H1 (cell line): ENCODE results near the gene ANKRD17. TPM values are rescaled to one million over a fixed set of nuclear protein-coding genes. Genes with fewer than 3 reads are reported as not detected.

Experiments used
- CTCF ChIA-PET: fragments of 300-600 bp; sonication (Branson Sonifier 250); formaldehyde crosslinking; loops from one replicate; lab custom pipeline; 2021; ENCODE audit not compliant: partially characterized antibody; lab: Charles Lee
- POLR2A ChIA-PET: fragments of 300-600 bp; sonication (Branson Sonifier 250); formaldehyde crosslinking; loops from one replicate; lab custom pipeline; 2021; ENCODE audit warnings: inconsistent platforms; ENCODE audit not compliant: partially characterized antibody; lab: Charles Lee
- DNase-seq, 2 experiments: peaks; one replicate each; pipeline versions ENCODE4 v3.0.0 to v3.0.0-alpha.2; 2010 to 2022; ENCODE audit warnings: low spot score in 2 of 2, low read depth in 1 of 2, mixed read lengths in 1 of 2
- FAIRE-seq: peaks from 2 replicates; lab custom pipeline; 2011; peaks lifted over from hg19 to GRCh38; lab: Jason Lieb, UNC
- H2AFZ ChIP-seq: 2 replicates; pipeline ENCODE4 v1.8.1; 2012; ENCODE audit warnings: low read length, inconsistent platforms
- H2AK5ac ChIP-seq: 2 replicates; pipeline ENCODE4 v1.6.1; 2013; ENCODE audit warnings: low read depth, low read length
- H2BK120ac ChIP-seq: replicated peaks from 2 replicates; pipeline ENCODE3; 2013; ENCODE audit warnings: low read depth, low read length, inconsistent platforms
- H2BK12ac ChIP-seq: 2 replicates; pipeline ENCODE4 v1.6.1; 2013; ENCODE audit warnings: low read depth, low read length
- H2BK15ac ChIP-seq: 2 replicates; pipeline ENCODE4 v1.6.1; 2013; ENCODE audit warnings: low read length
- H2BK20ac ChIP-seq: 2 replicates; pipeline ENCODE4 v1.6.1; 2013; ENCODE audit warnings: low read length
- H2BK5ac ChIP-seq: 2 replicates; pipeline ENCODE4 v1.6.1; 2013; ENCODE audit warnings: low read depth, low read length
- H3K14ac ChIP-seq: 2 replicates; pipeline ENCODE4 v1.6.1; 2013; ENCODE audit warnings: inconsistent platforms; ENCODE audit not compliant: insufficient read length
- H3K18ac ChIP-seq: 2 replicates; pipeline ENCODE4 v1.6.1; 2013; ENCODE audit warnings: low read length; ENCODE audit errors: extremely low read depth
- H3K23ac ChIP-seq: 2 replicates; pipeline ENCODE4 v1.6.1; 2013; ENCODE audit warnings: inconsistent platforms; ENCODE audit not compliant: insufficient read length
- H3K23me2 ChIP-seq: 2 replicates; pipeline ENCODE4 v1.6.1; 2013; ENCODE audit warnings: low read depth, low read length
- H3K27ac ChIP-seq: 2 replicates; pipeline ENCODE4 v1.6.1; 2011; ENCODE audit warnings: low read depth, low read length, inconsistent platforms
- H3K27me3 ChIP-seq, 4 experiments: replicated peaks in 1 of 4; 1 replicate in 1 of 4; 2 replicates in 3 of 4; pipeline versions ENCODE4 v1.6.1 to v1.8.1; 2011 to 2013; ENCODE audit warnings: low read length in 3 of 4, mild to moderate bottlenecking in 3 of 4, inconsistent platforms in 2 of 4, mixed read lengths in 2 of 4, moderate library complexity in 1 of 4; ENCODE audit not compliant: control insufficient read depth in 3 of 4, insufficient read depth in 3 of 4; ENCODE audit errors: extremely low read depth in 1 of 4
- H3K36me3 ChIP-seq, 4 experiments: 2 replicates each; pipeline versions ENCODE4 v1.6.1 to v1.8.1; 2011 to 2013; ENCODE audit warnings: mild to moderate bottlenecking in 4 of 4, low read length in 3 of 4, moderate library complexity in 2 of 4, control low read depth in 1 of 4, inconsistent platforms in 1 of 4; ENCODE audit not compliant: insufficient read depth in 4 of 4, control insufficient read depth in 2 of 4
- H3K4ac ChIP-seq: replicated peaks from 2 replicates; pipeline ENCODE3; 2013; ENCODE audit warnings: low read length, low read depth, mixed read lengths, inconsistent platforms; ENCODE audit not compliant: insufficient read length
- H3K4me1 ChIP-seq, 4 experiments: replicated peaks in 1 of 4; 1 replicate in 1 of 4; 2 replicates in 3 of 4; pipeline versions ENCODE4 v1.6.1 to v1.8.1; 2011 to 2013; ENCODE audit warnings: low read length in 3 of 4, inconsistent platforms in 2 of 4, mixed read lengths in 1 of 4; ENCODE audit not compliant: insufficient read depth in 4 of 4, control insufficient read depth in 3 of 4
- H3K4me2 ChIP-seq, 2 experiments: 2 replicates each; pipeline versions ENCODE4 v1.6.1 to v1.8.1; 2011 to 2013; ENCODE audit warnings: low read depth in 2 of 2, low read length in 2 of 2, control low read depth in 1 of 2, inconsistent platforms in 1 of 2, mild to moderate bottlenecking in 1 of 2; ENCODE audit not compliant: insufficient read depth in 1 of 2
- H3K4me3 ChIP-seq, 4 experiments: fragments of 200-600, 300-600 bp in 1 of 4; sonication (generic), shearing (Covaris generic), sonication (Bioruptor Twin) in 1 of 4; 2 replicates each; pipeline versions ENCODE4 v1.5.1 to v1.8.1; 2011 to 2016; ENCODE audit warnings: low read length in 4 of 4, low read depth in 3 of 4, control low read depth in 2 of 4, inconsistent platforms in 2 of 4, mild to moderate bottlenecking in 2 of 4, mixed read lengths in 1 of 4, moderate library complexity in 1 of 4; ENCODE audit not compliant: insufficient read depth in 2 of 4; ENCODE audit errors: extremely low read depth in 1 of 4
- H3K56ac ChIP-seq: replicated peaks from 2 replicates; pipeline ENCODE3; 2013; ENCODE audit warnings: low read depth, mild to moderate bottlenecking, mixed read lengths, low read length, inconsistent platforms; ENCODE audit not compliant: insufficient read length
- H3K79me1 ChIP-seq: 2 replicates; pipeline ENCODE4 v1.6.1; 2013; ENCODE audit warnings: low read depth, low read length, control low read depth
- H3K79me2 ChIP-seq, 2 experiments: 2 replicates each; pipeline versions ENCODE4 v1.6.1 to v1.8.1; 2012 to 2013; ENCODE audit warnings: low read length in 2 of 2, mild to moderate bottlenecking in 2 of 2, inconsistent platforms in 1 of 2; ENCODE audit not compliant: insufficient read depth in 2 of 2, control insufficient read depth in 1 of 2
- H3K9ac ChIP-seq, 4 experiments: replicated peaks in 1 of 4; 1 replicate in 1 of 4; 2 replicates in 3 of 4; pipeline versions ENCODE4 v1.6.1 to v1.8.1; 2011 to 2013; ENCODE audit warnings: low read depth in 3 of 4, low read length in 3 of 4, control low read depth in 2 of 4, mild to moderate bottlenecking in 2 of 4, moderate library complexity in 2 of 4, inconsistent platforms in 1 of 4; ENCODE audit errors: extremely low read depth in 1 of 4
- H3K9me3 ChIP-seq, 2 experiments: 2 replicates each; pipeline versions ENCODE4 v1.6.1 to v1.8.1; 2012 to 2013; ENCODE audit warnings: mild to moderate bottlenecking in 2 of 2, moderate library complexity in 2 of 2, control low read depth in 1 of 2, inconsistent platforms in 1 of 2, low read depth in 1 of 2, low read length in 1 of 2, mixed read lengths in 1 of 2; ENCODE audit not compliant: insufficient read depth in 2 of 2
- H4K20me1 ChIP-seq, 2 experiments: replicated peaks in 1 of 2; 2 replicates each; pipeline versions ENCODE3 to v1.8.1; 2011 to 2013; ENCODE audit warnings: inconsistent platforms in 2 of 2, low read length in 2 of 2, mild to moderate bottlenecking in 1 of 2; ENCODE audit not compliant: insufficient read depth in 2 of 2, control insufficient read depth in 1 of 2
- H4K5ac ChIP-seq: 2 replicates; pipeline ENCODE4 v1.6.1; 2013; ENCODE audit warnings: low read length, low read depth, mixed read lengths, inconsistent platforms; ENCODE audit not compliant: insufficient read length
- H4K8ac ChIP-seq: 2 replicates; pipeline ENCODE4 v1.8.0; 2013; ENCODE audit warnings: mild to moderate bottlenecking, moderate library complexity, low read length, inconsistent platforms; ENCODE audit not compliant: insufficient read depth; ENCODE audit errors: extremely low read depth
- H4K91ac ChIP-seq: replicated peaks from 2 replicates; pipeline ENCODE3; 2013; ENCODE audit warnings: low read length, mixed read lengths, inconsistent platforms; ENCODE audit not compliant: insufficient read length
- CHD2 ChIP-seq: IDR thresholded peaks from 2 replicates; pipeline ENCODE4 v1.6.1; 2012; ENCODE audit warnings: low read length, improper control_type of control experiment
- EP300 ChIP-seq, 2 experiments: IDR thresholded peaks; 1 replicate in 1 of 2; 2 replicates in 1 of 2; pipeline ENCODE4 v1.6.1; 2011 to 2012; ENCODE audit warnings: low read depth in 2 of 2, low read length in 2 of 2, mild to moderate bottlenecking in 2 of 2, borderline replicate concordance in 1 of 2, inconsistent platforms in 1 of 2, moderate library complexity in 1 of 2
- JUN ChIP-seq: IDR thresholded peaks from 2 replicates; pipeline ENCODE4 v1.6.1; 2011; ENCODE audit warnings: low read depth, mild to moderate bottlenecking, improper control_type of control experiment, low read length
- RAD21 ChIP-seq, 2 experiments: IDR thresholded peaks in 1 of 2; conservative IDR thresholded peaks in 1 of 2; 2 replicates each; pipeline ENCODE4 v1.6.1; 2011; ENCODE audit warnings: low read depth in 2 of 2, low read length in 2 of 2, improper control_type of control experiment in 1 of 2, inconsistent platforms in 1 of 2, mild to moderate bottlenecking in 1 of 2, moderate library complexity in 1 of 2
- SIN3A ChIP-seq, 2 experiments: IDR thresholded peaks in 1 of 2; conservative IDR thresholded peaks in 1 of 2; 2 replicates each; pipeline ENCODE4 v1.6.1; 2011 to 2012; ENCODE audit warnings: low read length in 2 of 2, improper control_type of control experiment in 1 of 2, low read depth in 1 of 2, mild to moderate bottlenecking in 1 of 2
- TBP ChIP-seq: IDR thresholded peaks from 2 replicates; pipeline ENCODE4 v1.6.1; 2011; ENCODE audit warnings: low read depth, low read length, improper control_type of control experiment
- WGBS, 2 experiments: shearing (Covaris generic) in 1 of 2; methylation state at CpG; one replicate each; pipeline versions ENCODE4 v1.1.6 to v1.1.7; 2013 to 2015; ENCODE audit warnings: low lambda C conversion rate in 2 of 2, mixed read lengths in 2 of 2, inconsistent platforms in 1 of 2, low coverage in 1 of 2, missing lambda C conversion rate in 1 of 2; ENCODE audit not compliant: insufficient replicate concordance in 2 of 2, insufficient coverage in 1 of 2, insufficient read length in 1 of 2; ENCODE audit errors: extremely low coverage in 1 of 2, missing lambda C conversion rate in 1 of 2; 5-methylcytosine and 5-hydroxymethylcytosine counted together
- polyA plus RNA-seq, 7 experiments: library from polyadenylated mRNA; depleted of rRNA in 3 of 7; stranded (reverse) in 5 of 7; unstranded in 2 of 7; fragments of >200 nt in 5 of 7; fragments of 200-250 nt in 2 of 7; gene quantifications; 1 replicate in 5 of 7; 2 replicates in 1 of 7; 4 replicates in 1 of 7; pipeline versions ENCODE4 v1.2.1 to v1.2.3, GENCODE V29; 2011 to 2013; ENCODE audit warnings: missing spikeins in 2 of 7, mixed read lengths in 2 of 7
- total RNA-seq: library from RNA; stranded (reverse); fragmentation: NEBNext Ultra II Directional; extraction: Animal tissue kit (Norgen Biotek cat#: 25700); gene quantifications from 2 replicates; pipeline ENCODE4 v1.2.1, GENCODE V29; 2021

Gene ANKRD17
- total and polyA plus RNA-seq, 2 of the 8 experiments (the other 6 are each of a cell fraction or from before 2014, with no cell fraction given): 42.4 to 93.7 TPM

DNA sequence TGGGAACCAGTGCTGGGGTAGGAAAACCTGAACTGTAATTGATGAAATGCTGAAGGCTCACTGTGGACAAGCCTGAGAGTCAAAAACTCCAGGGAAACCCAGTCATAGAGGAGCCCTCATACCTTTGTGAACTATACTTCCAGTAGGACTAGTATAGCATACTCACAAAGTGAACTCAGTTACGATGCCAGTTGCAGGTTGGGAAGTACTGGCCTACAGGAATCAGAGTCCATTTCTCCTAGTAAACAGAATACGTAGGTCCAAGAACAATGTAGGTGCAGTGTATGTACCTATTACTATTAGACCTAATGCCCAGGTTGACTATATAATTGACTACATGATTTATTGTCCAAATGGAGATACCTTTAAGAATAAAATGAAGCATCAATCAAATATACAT lies 8.5 kb upstream of the ANKRD17 start:
- H2BK20ac ChIP-seq: no peak overlapping the region
- no peak overlapping the region for H2BK120ac ChIP-seq
- no peak overlapping the region for H3K18ac ChIP-seq
- no peak overlapping the region for H4K8ac ChIP-seq
- no peak overlapping the region for H3K56ac ChIP-seq
- TF ChIP-seq EP300 (IDR thresholded peaks at IDR 0.05; ENCODE audit: borderline replicate concordance in 1 of 2, low read depth in 2 of 2, low read length in 2 of 2): no peak
- no peak for TF ChIP-seq SIN3A (conservative IDR thresholded peaks at IDR 0.05 in 1 of 2, IDR thresholded peaks at IDR 0.05 in 1 of 2; ENCODE audit: low read depth in 1 of 2, low read length in 2 of 2)
- no peak for TF ChIP-seq TBP
- no peak for TF ChIP-seq RAD21 (IDR thresholded peaks at IDR 0.05 in 1 of 2, conservative IDR thresholded peaks at IDR 0.05 in 1 of 2; ENCODE audit: low read depth in 2 of 2, low read length in 2 of 2)
- no peak for TF ChIP-seq JUN
- TF ChIP-seq CHD2: no peak
- no peaks in the 10 kb centered on the region for H3K23me2 ChIP-seq
- H3K27ac ChIP-seq: no peak overlapping the region
- no peak overlapping the region for H4K5ac ChIP-seq
- no peaks in the 10 kb centered on the region; a peak in 1 of 8 replicates for H3K36me3 ChIP-seq
- no peak for DNase-seq
- H3K4me3 ChIP-seq: no peak overlapping the region
- no peak overlapping the region for H2AK5ac ChIP-seq
- no peaks in the 10 kb centered on the region for H3K4me1 ChIP-seq
- ChIA-PET CTCF (interaction anchor here (0.8 kb wide), 1 partner anchor 866 kb away, joined by 3 read pairs; no protein-coding TSS in a partner anchor), POLR2A (no interaction called here)
- no peak overlapping the region for H3K4me2 ChIP-seq
- no peaks in the 10 kb centered on the region for H3K9me3 ChIP-seq
- H3K27me3 ChIP-seq: no peaks in the 10 kb centered on the region
- H4K20me1 ChIP-seq: no peaks in the 10 kb centered on the region
- no peak overlapping the region for H4K91ac ChIP-seq
- H2AFZ ChIP-seq: no peak overlapping the region
- no peak overlapping the region for H3K14ac ChIP-seq
- no peaks in the 10 kb centered on the region for H3K79me1 ChIP-seq
- no peak overlapping the region for H3K23ac ChIP-seq
- H2BK12ac ChIP-seq: no peak overlapping the region
- H2BK5ac ChIP-seq: no peak overlapping the region
- no peak overlapping the region for H3K4ac ChIP-seq
- no peaks in the 10 kb centered on the region for H3K79me2 ChIP-seq
- H2BK15ac ChIP-seq: no peak overlapping the region
- WGBS, 2 experiments: 85% methylated on average over 2 of the region's 2 CpGs; no CpG with 5 or more reads in 1 of the 2 experiments
- FAIRE-seq: no peak
- H3K9ac ChIP-seq: no peak overlapping the region
